Naive B cell (primary cell): ENCODE results near the gene PAF1. TPM values are rescaled to one million over a fixed set of nuclear protein-coding genes. Genes with fewer than 3 reads are reported as not detected.

Experiments used
- ATAC-seq, 2 donors: fragments of 150-1000 bp; cut with Tn5 transposase; 2 replicates each; pipeline ENCODE4 v1.10.0; 2021; ENCODE audit warnings: low read depth in 2 of 2, mild to moderate bottlenecking in 2 of 2, moderate library complexity in 2 of 2
- DNase-seq: peaks from one replicate; pipeline ENCODE4 v3.0.0; 2022
- H3K27ac Mint-ChIP-seq, 6 donors: one replicate each; pipeline ENCODE4 v1.8.0; 2020 to 2022; ENCODE audit warnings: mild to moderate bottlenecking in 6 of 6, mixed read lengths in 6 of 6, moderate library complexity in 5 of 6, inconsistent platforms in 2 of 6
- H3K27me3 Mint-ChIP-seq, 3 donors: one replicate each; pipeline ENCODE4 v1.8.0; 2021 to 2022; ENCODE audit warnings: mixed read lengths in 3 of 3, mild to moderate bottlenecking in 1 of 3
- H3K36me3 Mint-ChIP-seq, 2 donors: one replicate each; pipeline ENCODE4 v1.8.0; 2020 to 2022; ENCODE audit warnings: mixed read lengths in 2 of 2, inconsistent platforms in 1 of 2, mild to moderate bottlenecking in 1 of 2
- H3K4me1 Mint-ChIP-seq, 3 donors: one replicate each; pipeline ENCODE4 v1.8.0; 2020 to 2022; ENCODE audit warnings: mixed read lengths in 3 of 3, inconsistent platforms in 1 of 3, mild to moderate bottlenecking in 1 of 3, moderate library complexity in 1 of 3
- H3K4me3 Mint-ChIP-seq, 8 donors: one replicate each; pipeline ENCODE4 v1.8.0; 2020 to 2022; ENCODE audit warnings: mild to moderate bottlenecking in 8 of 8, mixed read lengths in 8 of 8, moderate library complexity in 8 of 8, inconsistent platforms in 2 of 8
- H3K9me3 Mint-ChIP-seq, 7 donors: one replicate each; pipeline ENCODE4 v1.8.0; 2020 to 2022; ENCODE audit warnings: mixed read lengths in 7 of 7, mild to moderate bottlenecking in 5 of 7, inconsistent platforms in 2 of 7, moderate library complexity in 1 of 7
- polyA plus RNA-seq, 6 donors: library from polyadenylated mRNA; unstranded; fragments of 300-500 nt; fragmentation: Illumina TruSeq; gene quantifications; one replicate each; pipeline ENCODE4 v1.2.3, GENCODE V29; 2021; ENCODE audit warnings: low read depth in 6 of 6

The PAF1 gene
- polyA plus RNA-seq: 10 to 100 TPM; 11.6 to 62.4 (median 41.0) TPM

GRCh38 chr19:39390751-39391437 is at the start of gene PAF1, which contains the start of gene MED29:
TSS of gene PAF1 (minus strand) at chr19:39391106. CDS start at chr19:39390864, 242 bp downstream.
TSS of gene MED29 (plus strand) at chr19:39391378. CDS start at chr19:39391423, 45 bp downstream.
- peaks cover 33 to 58% (median 44%) of the 10 kb centered on the region in 3 donors for H3K4me1 Mint-ChIP-seq

DNA sequence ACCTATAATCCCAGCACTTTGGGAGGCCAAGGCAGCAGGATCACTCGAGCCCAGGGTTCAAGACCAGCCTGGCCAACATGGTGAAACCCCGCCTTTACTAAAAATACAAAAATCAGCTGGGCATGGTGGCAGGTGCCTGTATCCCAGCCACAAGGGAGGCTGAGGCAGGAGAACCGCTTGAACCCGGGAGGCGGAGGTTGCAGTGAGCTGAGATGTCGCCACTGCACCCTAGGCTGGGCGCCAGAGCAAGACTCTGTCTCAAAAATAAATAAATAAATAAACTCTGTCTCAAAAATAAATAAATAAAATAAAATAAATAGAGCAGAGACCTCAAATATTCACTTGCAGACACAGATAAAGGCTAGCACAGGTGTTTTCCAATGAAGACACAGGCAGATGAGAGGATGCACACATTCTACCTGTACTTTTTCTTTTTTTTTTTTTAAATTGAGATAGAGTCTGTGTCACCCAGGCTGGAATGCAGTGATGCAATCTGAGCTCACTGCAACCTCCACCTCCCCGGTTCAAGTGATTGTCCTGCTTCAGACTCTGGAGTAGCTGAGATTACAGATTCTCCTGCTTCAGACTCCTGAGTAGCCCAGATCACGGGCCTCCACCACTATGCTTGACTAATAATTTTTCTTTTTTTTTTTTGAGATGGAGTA is 47.5 kb upstream of the PAF1 start:
- Mint-ChIP-seq H3K4me1 (peaks cover 32 to 41% (median 40%) of the 10 kb centered on the region in 3 donors), H3K27ac (no peak overlapping the region), H3K36me3 (peaks cover 6 to 10% of the 10 kb centered on the region in 2 donors), H3K27me3 (peaks cover 0 to 5% (median 0%) of the 10 kb centered on the region in 3 donors), H3K9me3 (no peaks in the 10 kb centered on the region), H3K4me3 (no peak overlapping the region)
- no peak for DNase-seq
- no peak for ATAC-seq

More at GRCh38 chr19:39390751-39391437, at the start of gene PAF1, which contains the start of gene MED29:
- Mint-ChIP-seq H3K9me3 (no peaks in the 10 kb centered on the region), H3K4me3 (peak within 1 kb of the TSS; percentile 94 to 99 (median 98)), H3K27me3 (no peaks in the 10 kb centered on the region), H3K36me3 (peaks cover 6 to 32% of the 10 kb centered on the region in 2 donors), H3K27ac (peak within 1 kb of the TSS; percentile 96 to 100 (median 99))
- peak; percentile 88 to 89 for ATAC-seq
- DNase-seq: peak; percentile 99

DNA sequence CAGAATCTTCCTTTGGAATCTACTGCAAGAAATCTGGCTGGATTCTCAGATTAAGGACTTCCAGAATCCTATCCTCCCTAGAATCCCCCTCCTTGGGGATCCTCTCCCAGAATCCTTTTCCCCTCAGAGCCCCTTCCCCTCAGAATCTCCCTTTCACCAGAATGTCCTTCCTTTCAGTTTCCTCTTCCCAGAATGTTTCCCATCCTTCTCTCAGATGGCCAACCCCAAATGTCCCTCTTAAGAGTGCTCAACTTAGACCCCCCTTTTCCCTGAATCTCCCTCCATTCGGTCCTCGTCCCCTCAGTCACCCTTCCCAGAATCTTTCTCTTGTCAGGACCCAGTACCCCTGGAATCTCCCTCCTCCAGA is 45.4 kb upstream of the PAF1 start:
- ATAC-seq (no peak), DNase-seq (no peak)
- Mint-ChIP-seq H3K4me1 (peaks cover 34 to 50% (median 49%) of the 10 kb centered on the region in 3 donors), H3K27me3 (peaks cover 0 to 5% (median 0%) of the 10 kb centered on the region in 3 donors), H3K36me3 (peaks cover 6 to 10% of the 10 kb centered on the region in 2 donors), H3K4me3 (peak overlapping the region; percentile 95 to 100 (median 100)), H3K27ac (peak overlapping the region; percentile 98 to 100 (median 99)), H3K9me3 (no peaks in the 10 kb centered on the region)

- H3K36me3 Mint-ChIP-seq: peaks cover 6 to 10% of the 10 kb centered on the region in 2 donors
- ATAC-seq (peak; percentile 92 to 94), DNase-seq (peak; percentile 98)
- H3K27ac Mint-ChIP-seq: peak within 1 kb of the TSS; percentile 98 to 100 (median 99)
- H3K27me3 Mint-ChIP-seq: peaks cover 0 to 5% (median 0%) of the 10 kb centered on the region in 3 donors
- H3K4me1 Mint-ChIP-seq: peaks cover 34 to 50% (median 49%) of the 10 kb centered on the region in 3 donors
- peak within 1 kb of the TSS; percentile 95 to 100 (median 100) for H3K4me3 Mint-ChIP-seq
- H3K9me3 Mint-ChIP-seq: no peaks in the 10 kb centered on the region
Observed at GRCh38 chr19:39435499-39436349, 44.8 kb upstream of the PAF1 start, which contains the start of gene RPS16. TSS of gene RPS16 (minus strand) at chr19:39435949. CDS start at chr19:39435895, 54 bp downstream.

DNA sequence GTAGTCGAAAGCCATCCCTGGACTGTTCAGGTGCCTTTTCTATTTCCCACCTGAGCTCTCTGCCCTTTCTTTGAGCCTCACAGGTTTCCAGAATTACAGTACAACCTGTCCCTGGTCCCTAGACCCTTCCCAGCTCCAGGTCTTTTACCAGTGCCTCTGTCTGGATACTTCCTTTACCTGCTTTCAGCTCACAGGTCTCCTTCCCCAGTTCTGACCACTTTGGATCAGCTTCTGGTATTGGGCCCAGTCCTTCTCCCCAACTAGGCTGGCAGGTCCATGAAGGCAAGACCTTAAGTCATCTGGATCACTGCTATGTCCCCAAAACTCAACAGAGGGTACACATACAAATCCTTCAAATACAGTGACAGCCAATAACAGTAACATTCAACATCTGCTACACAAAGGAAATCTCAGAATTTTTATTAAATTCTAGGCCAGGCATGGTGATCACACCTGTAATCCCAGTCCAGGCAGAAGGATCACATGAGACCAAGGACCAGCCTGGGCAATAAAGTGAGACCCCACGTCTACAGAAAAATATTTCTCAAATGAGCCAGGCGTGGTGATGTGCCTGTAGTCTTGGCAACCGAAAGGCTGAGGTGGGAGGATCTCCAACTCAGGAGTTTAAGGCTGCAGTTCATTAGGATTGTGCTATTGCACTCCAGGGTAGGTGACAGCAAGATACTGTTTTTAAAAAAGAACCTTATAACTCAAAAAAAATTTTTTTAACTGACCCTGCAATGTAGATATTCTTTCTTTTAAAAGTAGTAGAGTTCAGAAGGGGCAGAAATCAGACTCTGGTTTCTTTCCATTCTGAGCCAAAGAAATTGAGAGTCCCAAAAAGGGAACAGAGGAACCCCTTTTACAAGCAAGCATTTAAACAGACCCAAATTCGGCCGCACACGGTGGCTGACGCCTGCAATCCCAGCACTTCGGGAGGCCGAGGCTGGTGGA is 43.5 kb upstream of the PAF1 start:
- peak overlapping the region; percentile 78 to 100 (median 99) for H3K4me3 Mint-ChIP-seq
- peaks cover 0 to 5% (median 0%) of the 10 kb centered on the region in 3 donors for H3K27me3 Mint-ChIP-seq
- H3K9me3 Mint-ChIP-seq: no peaks in the 10 kb centered on the region
- peaks cover 29 to 48% (median 41%) of the 10 kb centered on the region in 3 donors for H3K4me1 Mint-ChIP-seq
- peak overlapping the region in 5 of 6 donors; percentile 30 to 100 (median 98) for H3K27ac Mint-ChIP-seq
- peaks cover 6 to 10% of the 10 kb centered on the region in 2 donors for H3K36me3 Mint-ChIP-seq
- ATAC-seq (no peak), DNase-seq (no peak)

DNA sequence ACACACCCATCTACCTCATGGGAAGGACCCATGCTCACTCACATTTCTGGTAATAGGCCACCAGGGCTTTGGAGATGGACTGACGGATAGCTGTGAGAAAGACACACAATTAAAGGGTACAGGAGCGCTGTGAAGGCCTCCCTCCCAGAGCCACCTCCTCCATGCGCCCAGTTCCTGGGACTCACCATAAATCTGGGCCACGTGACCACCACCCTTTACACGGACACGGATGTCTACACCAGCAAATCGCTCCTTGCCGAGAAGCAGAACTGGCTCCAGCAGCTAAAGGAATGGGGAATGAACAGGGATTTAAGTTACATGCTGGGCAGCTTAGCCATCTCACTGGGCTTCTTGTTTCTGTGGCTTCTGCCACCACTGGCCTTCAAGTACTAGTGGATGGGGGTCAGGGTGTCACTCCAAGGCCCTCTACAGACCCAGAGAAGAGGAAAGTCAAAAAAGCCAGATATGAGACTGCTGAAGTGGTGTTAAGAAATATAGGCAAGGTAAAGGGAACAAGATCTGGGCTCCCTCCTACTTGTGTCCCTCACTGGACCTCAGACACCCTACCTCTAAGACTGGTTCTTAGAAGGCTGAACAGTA is 42.7 kb upstream of the PAF1 start:
- DNase-seq: no peak
- no peak for ATAC-seq
- H3K9me3 Mint-ChIP-seq: no peaks in the 10 kb centered on the region
- H3K4me1 Mint-ChIP-seq: peaks cover 29 to 48% (median 41%) of the 10 kb centered on the region in 3 donors
- peak overlapping the region in 7 of 8 donors; percentile 6 to 100 (median 78) for H3K4me3 Mint-ChIP-seq
- H3K36me3 Mint-ChIP-seq: peaks cover 6 to 10% of the 10 kb centered on the region in 2 donors
- peak overlapping the region in 5 of 6 donors; percentile 15 to 98 (median 54) for H3K27ac Mint-ChIP-seq
- H3K27me3 Mint-ChIP-seq: peaks cover 0 to 5% (median 0%) of the 10 kb centered on the region in 3 donors

GRCh38 chr19:39432677-39433025 is 41.7 kb upstream of the PAF1 start:
- peak overlapping the region in 3 of 6 donors; percentile 15 to 72 (median 62) for H3K27ac Mint-ChIP-seq
- H3K36me3 Mint-ChIP-seq: peaks cover 6 to 10% of the 10 kb centered on the region in 2 donors
- DNase-seq (no peak), ATAC-seq (no peak)
- peaks cover 29 to 48% (median 41%) of the 10 kb centered on the region in 3 donors for H3K4me1 Mint-ChIP-seq
- H3K27me3 Mint-ChIP-seq: peaks cover 0 to 3% (median 0%) of the 10 kb centered on the region in 3 donors
- H3K9me3 Mint-ChIP-seq: no peaks in the 10 kb centered on the region
- peak overlapping the region in 2 of 8 donors; percentile 54 to 95 for H3K4me3 Mint-ChIP-seq

DNA sequence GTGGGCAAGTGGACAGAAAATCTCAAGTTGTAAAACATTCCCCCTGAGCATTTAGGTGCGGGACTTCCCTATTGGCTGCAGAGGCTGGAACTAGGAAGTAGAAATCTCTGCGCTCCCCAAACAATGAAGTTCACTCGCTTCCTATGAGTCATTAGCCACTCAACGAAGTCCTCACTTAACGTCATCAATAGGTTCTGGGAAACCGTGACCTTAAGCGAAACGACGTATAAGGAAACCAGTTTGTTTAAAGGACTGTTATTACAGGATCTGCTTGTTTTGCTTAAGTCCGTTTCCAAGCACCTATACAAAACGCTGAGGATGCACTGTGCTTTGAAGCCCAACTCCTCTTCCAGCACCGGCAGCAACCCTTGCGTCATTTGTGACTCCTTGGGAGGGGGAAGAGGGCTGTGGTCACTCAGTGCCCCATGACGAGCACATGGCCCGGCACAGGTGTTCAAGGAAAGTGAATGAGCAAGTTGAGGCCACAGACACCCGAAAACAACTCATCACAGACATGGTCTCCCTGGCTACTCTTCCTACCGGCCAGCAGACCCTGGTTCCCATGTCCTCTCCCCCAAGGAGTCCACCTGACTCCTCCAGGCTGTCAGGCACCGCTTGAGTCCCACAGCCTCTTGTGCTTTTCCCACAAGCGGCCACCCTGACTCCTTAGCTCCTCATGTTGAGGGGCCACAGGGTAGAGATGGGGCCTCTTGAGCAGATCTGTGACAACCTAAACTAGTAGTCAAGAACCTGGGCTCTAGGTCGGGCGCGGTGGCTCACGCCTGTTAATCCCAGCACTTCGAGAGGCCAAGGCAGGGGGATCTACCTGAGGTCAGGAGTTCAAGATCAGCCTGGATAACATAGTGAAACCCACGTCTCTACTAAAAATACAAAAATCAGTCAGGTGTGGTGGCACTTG is 40.0 kb upstream of the PAF1 start:
- peaks cover 22 to 35% (median 35%) of the 10 kb centered on the region in 3 donors for H3K4me1 Mint-ChIP-seq
- ATAC-seq: peak in 1 of 2 donors; percentile 34
- peak overlapping the region in 1 of 6 donors; percentile 73 for H3K27ac Mint-ChIP-seq
- DNase-seq: no peak
- peaks cover 6 to 9% of the 10 kb centered on the region in 2 donors for H3K36me3 Mint-ChIP-seq
- peak overlapping the region in 2 of 8 donors; percentile 29 to 56 for H3K4me3 Mint-ChIP-seq
- H3K27me3 Mint-ChIP-seq: no peaks in the 10 kb centered on the region
- no peaks in the 10 kb centered on the region for H3K9me3 Mint-ChIP-seq

- peaks cover 9 to 23% (median 14%) of the 10 kb centered on the region in 3 donors for H3K4me1 Mint-ChIP-seq
- ATAC-seq (no peak), DNase-seq (no peak)
- H3K4me3 Mint-ChIP-seq: no peak overlapping the region
- no peaks in the 10 kb centered on the region for H3K36me3 Mint-ChIP-seq
- no peaks in the 10 kb centered on the region for H3K9me3 Mint-ChIP-seq
- no peaks in the 10 kb centered on the region for H3K27me3 Mint-ChIP-seq
- no peak overlapping the region for H3K27ac Mint-ChIP-seq
Observed at GRCh38 chr19:39428283-39429112, 37.6 kb upstream of the PAF1 start.

GRCh38 chr19:39427707-39428106 is 36.8 kb upstream of the PAF1 start:
- peaks cover 6 to 18% (median 6%) of the 10 kb centered on the region in 3 donors for H3K4me1 Mint-ChIP-seq
- no peaks in the 10 kb centered on the region for H3K27me3 Mint-ChIP-seq
- no peak overlapping the region for H3K27ac Mint-ChIP-seq
- no peaks in the 10 kb centered on the region for H3K36me3 Mint-ChIP-seq
- no peak overlapping the region for H3K4me3 Mint-ChIP-seq
- ATAC-seq (no peak), DNase-seq (no peak)
- no peaks in the 10 kb centered on the region for H3K9me3 Mint-ChIP-seq
